GM12865 (cell line): ENCODE results near the gene ABHD12.

ENCODE experiments used
- DNase-seq: peaks from one replicate; pipeline ENCODE4 v3.0.0; 2010; ENCODE audit warnings: low read depth
- H3K4me3 ChIP-seq: 2 replicates; pipeline ENCODE4 v1.5.1; 2011; ENCODE audit warnings: mild to moderate bottlenecking, low read depth, low read length, control low read depth
- TF ChIP-seq, protein P1 (sequence below): IDR thresholded peaks from 2 replicates; pipeline ENCODE4 v1.5.1; 2011; ENCODE audit warnings: low read length, control low read depth, low read depth, inconsistent platforms; ENCODE audit not compliant: insufficient read depth; ENCODE audit errors: missing control alignments

Gene ABHD12

DNA sequence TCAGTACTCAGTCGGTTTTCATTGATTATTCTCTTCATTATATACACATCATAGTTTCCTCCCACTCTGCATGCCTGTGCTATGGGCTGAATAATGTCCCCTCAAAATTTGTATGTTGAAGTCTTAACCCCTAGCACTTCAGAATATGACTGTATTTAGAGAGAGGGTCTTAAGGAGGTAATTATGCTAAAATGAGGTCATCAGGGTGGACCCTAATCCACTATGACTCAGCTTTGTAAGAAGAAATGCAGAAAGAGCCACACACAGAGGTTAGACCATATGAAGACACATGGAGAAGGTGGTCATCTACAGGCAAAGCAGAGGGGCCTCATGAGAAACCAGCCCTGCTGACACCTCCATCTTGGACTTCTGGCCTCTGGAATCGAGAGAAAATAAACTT lies 15.8 kb downstream of the ABHD12 start:
- DNase-seq: no peak
- no peak overlapping the region for H3K4me3 ChIP-seq
- TF ChIP-seq, protein P1, sequence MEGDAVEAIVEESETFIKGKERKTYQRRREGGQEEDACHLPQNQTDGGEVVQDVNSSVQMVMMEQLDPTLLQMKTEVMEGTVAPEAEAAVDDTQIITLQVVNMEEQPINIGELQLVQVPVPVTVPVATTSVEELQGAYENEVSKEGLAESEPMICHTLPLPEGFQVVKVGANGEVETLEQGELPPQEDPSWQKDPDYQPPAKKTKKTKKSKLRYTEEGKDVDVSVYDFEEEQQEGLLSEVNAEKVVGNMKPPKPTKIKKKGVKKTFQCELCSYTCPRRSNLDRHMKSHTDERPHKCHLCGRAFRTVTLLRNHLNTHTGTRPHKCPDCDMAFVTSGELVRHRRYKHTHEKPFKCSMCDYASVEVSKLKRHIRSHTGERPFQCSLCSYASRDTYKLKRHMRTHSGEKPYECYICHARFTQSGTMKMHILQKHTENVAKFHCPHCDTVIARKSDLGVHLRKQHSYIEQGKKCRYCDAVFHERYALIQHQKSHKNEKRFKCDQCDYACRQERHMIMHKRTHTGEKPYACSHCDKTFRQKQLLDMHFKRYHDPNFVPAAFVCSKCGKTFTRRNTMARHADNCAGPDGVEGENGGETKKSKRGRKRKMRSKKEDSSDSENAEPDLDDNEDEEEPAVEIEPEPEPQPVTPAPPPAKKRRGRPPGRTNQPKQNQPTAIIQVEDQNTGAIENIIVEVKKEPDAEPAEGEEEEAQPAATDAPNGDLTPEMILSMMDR: no peak

DNA sequence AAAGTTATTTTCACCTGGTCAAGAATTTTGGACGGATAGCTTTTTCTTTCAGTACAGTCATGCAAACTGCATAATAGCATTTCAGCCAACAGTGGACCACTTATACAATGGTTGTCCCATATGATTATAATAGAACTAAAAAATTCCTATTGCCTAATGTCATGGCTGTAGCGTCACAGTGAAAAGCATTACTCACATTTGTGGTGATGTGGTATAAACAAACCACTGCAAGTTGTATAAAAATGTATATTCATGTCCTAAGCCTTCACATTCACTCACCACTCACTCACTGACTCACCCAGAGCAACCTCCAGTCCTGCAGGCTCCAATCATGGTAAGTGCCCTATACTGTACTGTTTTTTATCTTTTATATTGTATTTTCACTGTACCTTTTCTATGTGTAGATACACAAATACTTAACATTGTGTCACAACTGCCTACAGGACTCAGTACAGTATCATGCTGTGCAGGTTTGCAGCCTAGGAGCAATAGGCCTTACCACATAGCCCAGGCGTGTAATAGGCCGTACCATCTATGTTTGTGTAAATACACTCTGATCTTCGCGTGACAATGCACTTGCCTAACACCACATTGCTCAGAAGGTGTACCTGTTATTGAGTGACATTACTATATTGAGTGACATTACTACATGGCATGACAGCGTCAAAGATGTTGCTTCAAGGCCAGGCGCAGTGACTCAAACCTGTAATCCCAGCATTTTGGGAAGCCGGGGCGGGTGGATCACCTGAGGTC lies 17.9 kb downstream of the ABHD12 start:
- no peak for DNase-seq
- TF ChIP-seq, protein P1: no peak
- H3K4me3 ChIP-seq: no peak overlapping the region

GRCh38 chr20:25369971-25370370 lies 20.7 kb downstream of the ABHD12 start:
- DNase-seq: no peak
- no peak overlapping the region for H3K4me3 ChIP-seq
- TF ChIP-seq, protein P1: no peak

DNA sequence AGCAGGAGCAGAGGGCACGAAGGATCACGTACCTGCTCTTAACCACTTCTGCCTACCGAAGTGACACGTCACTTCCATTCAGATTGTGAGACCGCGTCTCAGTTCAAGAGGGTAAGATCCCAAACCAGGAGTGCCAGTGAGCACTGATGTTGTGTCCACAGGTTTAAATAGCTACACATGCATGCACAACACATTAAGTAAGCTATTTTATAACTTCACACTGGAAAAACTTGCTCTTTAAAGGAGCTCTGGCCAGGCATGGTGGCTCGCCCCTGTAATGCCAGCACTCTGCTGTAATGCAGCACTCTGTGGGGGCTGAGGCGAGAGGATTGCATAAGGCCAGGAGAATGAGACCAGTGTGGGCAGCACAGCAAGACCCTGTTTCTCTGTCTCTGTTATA lies 21.1 kb downstream of the ABHD12 start:
- no peak for DNase-seq
- TF ChIP-seq, protein P1: no peak
- H3K4me3 ChIP-seq: no peak overlapping the region

DNA sequence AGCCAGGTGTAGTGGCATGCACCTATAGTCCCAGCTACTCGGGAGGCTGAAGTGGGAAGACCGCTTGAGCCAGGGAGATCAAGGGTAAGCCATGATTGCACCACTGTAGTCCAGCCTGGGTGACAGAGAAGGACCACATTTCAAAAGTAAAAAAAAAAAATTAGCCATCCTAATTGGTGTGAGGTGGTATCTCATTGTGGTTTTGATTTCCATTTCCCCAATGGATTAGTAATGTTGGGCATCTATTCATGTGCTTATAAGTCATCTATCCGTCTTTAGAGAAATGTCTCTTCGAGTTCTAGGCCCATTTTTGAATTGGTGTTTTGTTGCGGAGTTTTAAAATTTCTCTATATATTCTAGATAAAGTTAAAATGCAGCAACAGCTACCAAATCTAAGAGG lies 21.7 kb downstream of the ABHD12 start:
- no peak overlapping the region for H3K4me3 ChIP-seq
- TF ChIP-seq, protein P1: no peak
- no peak for DNase-seq

DNA sequence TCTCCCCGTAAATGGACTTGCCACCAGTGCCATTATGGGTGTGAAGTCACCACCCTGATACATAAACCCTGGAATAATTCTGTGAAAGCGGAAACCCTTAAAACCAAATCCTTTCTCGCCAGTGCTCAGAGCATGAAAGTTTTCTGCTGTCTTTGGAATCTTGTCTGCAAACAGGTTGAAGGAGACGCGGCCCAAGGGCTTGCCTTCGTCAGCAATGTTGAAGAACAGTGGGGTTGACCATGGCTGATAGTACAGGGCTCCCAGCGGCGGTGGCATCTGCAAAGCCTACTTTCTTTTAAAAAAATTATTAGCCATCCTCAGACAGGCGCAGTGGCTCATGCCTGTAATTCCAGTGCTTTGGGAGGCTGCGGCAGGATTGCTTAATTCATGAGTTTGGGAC lies 22.1 kb downstream of the ABHD12 start:
- no peak for DNase-seq
- no peak overlapping the region for H3K4me3 ChIP-seq
- TF ChIP-seq, protein P1: no peak
